Stromal cell of bone marrow (primary cell): ENCODE measurements around the gene ZNF337.
"Not testable (repeated sequence)": the region's sequence is repeated elsewhere in the genome, so short reads cannot be mapped to it uniquely, and the experiment has no call there.

Experiments used
- DNase-seq: peaks from one replicate; pipeline ENCODE4 v3.0.0-alpha.2; 2012; ENCODE audit warnings: low read depth

ZNF337 gene

DNA sequence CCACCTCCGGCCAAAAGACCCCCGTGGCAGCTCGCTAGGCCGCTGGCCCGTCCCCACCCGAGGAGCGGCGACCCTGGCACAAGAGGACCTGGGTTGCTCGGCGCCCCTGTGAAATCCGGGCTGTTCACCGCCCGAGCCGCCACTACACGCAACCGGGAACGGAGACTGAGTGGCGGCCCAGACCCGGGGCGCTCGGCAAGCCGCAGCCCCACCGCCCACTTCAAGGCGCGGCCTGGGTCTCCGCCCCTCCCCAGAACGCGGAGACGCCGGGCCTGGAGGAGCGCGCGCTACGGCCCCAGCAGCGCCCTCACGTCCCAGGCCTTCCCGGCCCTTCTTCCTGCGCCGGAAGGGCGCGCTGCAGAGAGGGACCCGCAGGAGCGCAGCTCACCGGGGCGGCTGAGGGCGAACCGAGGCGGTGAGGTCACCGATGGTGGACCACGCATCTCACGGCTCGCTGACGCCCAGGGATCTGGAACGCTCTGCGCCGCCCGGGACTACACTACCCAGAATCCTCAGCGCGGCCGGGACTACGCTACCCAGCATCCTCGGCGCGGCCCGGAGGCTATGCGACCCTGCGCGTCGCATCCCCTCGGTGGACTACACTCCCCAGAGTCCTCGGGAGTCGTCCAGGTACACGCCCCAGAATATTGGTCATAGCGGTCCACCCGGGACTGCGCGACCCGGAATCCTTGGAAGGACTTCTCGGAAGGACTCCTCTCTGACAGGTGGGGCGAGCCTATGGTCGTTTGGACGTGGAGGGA, at the start of gene ZNF337:
Gene ZNF337 (minus strand): TSS at position 483 of the 761 bp plus-strand sequence. CDS start 10,436 bp downstream, outside the sequence.
- peak; percentile 85 for DNase-seq

DNA sequence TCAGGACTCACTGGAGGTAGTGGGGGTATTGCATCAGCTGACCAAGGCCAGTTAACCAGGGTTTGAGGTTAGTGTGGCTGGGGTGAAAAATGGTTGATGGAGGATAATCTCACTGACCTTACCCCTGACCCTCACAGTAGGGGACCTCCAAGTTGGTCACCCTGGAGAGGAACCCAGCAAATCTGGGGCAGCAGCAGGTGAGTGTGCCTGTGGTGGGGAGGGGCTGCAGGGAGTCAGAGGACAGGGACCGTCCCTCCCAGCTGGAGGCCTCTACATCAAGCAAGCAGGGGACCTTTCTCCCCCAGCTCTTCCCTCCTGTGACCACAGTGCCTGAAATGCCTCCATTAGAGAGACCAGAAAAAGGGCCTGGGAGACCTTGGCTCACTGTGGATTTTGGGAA, 49.1 kb upstream of the ZNF337 start:
- no peak for DNase-seq

DNA sequence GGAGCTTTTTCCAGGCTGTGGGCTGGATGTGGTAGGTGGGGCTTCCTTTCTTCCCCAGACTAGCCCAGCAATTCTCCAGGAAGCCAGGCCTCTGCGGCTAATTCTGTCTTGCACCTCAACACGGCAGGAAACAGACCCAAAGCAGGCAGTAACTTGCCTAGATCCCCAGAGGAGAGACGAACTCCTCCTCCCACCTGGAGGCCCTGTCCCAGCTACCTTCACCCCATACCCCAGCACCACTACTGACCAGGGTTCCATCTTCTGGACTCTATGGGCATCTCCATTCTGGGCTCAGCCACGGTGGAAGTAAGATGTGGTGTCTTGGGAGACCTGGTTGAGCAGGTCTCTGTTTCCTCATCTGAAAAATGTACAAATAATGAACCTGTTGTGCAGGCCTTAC, 48.4 kb upstream of the ZNF337 start:
- DNase-seq: no peak

DNA sequence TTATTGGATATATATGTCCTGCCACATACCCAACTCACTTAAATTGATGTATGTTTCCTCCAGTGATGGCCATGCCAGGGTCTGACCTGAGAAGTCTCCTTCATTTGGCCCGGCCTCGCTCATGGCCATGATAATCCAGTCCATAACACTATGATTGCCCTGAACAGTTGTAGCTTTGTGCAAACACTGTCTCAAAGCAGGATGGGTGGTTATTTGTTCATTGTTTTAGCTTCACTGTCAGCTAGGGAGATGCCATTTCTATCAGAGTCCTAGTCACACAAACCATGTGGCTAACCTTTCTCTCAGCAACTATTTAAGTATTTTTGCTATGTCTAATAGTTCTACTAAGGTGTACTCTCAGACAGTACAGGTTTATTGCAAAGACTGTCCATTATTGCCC, 47.6 kb upstream of the ZNF337 start:
- DNase-seq: no peak

DNA sequence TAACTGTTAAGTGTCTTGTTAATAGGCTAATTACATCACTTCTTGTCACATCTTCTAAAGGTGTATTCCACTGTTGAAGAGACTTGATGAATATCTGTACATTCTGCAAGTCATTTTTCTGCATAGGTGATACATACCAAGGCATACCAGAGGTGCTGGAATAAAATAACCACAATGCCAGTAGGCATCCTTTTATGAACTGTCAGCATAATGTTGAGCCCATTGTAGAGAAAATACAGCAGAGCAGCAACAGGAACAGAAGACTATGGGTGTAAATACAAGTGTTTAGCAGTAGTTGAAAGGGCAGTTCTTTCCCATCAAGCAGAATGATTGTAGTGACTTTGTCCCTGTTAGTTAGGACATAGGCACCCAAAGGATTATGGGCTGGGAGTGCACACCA, 44.4 kb upstream of the ZNF337 start:
- no peak for DNase-seq

DNA sequence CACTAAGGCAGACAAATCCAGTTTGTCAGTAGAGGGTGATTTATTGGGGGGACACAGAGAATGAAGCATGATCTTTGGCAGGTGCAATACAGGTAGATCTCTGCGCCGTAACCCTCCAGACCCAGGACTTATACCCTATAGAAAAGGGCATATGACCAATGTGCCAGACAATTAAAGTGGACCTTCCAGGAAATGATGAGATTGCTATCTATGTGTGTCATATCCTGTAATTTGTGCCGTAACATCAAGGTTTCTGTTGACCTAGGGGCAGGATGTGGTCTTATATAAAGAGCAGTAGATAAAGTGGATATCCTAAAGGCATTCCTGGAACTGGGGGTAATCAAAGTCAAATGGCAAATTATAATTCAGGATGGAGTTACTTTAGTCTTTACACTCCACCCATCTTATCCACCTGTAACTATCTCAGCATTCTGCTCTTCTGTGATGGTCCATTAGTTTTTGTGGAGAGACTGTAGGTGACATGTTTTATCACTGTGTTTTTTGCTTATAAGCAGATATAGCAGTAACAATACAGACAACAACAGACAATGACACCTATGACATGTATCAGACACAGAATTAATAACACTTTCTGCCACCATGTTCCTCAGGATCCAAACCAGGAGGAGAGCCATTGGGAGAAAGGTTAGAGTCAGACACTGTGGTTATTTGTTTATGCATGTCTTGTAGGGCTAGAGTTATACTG, 43.1 kb upstream of the ZNF337 start:
- no peak for DNase-seq

DNA sequence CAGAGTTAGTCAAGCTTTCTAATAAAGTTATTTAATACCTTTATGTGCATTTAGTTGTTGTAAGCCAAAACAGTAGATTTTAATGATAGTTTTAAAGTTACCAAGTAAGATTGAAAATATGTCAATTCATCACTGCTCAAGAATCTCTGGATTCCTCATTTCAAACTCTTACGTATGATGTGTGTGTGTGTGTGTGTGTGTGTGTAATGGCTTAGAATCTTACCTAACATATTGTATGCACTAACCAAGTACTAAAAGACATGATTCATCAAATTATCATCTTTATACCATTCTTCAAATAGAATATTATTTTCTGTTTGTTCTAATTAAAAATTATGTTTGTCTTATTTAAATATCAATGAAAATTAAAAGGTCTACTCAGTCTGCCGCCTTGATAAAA, 41.5 kb upstream of the ZNF337 start:
- DNase-seq: no peak

DNA sequence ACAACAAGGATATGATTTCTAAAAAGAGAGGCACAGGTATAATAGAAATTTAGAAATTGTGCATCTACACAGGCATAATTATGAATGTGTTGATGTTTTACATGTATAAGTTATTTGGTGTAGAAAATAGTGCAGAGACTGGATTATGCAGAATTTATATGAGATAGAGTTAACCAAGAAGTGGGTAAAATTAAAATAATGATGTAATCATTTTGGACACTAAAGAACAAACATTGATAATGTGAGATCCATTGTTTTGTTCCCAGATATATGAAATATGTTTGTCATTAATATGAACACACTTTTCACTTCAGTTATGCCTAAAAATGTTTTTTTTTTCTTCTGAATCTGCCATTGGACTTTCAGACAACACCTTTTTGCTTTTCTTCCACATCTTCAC, 37.2 kb upstream of the ZNF337 start:
- no peak for DNase-seq

DNA sequence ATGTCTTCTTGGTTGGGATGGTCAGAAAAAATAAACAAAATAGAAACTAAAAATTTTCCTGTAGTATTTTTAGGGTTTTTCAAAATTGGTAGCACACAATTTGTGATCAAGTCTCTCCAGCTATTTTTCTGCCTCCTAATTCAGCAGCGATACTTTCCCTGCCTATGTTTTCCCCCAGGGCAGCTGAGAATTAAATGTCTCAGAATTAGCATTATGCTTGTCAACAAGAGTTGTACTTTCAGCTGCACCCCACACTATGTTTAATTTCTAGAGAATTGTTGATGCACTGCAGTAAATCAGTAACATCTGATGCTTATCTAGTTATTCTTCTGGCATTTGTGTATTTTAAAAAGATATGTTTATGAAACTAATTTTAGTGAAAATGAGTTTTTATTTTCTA, 34.2 kb upstream of the ZNF337 start:
- DNase-seq: no peak

DNA sequence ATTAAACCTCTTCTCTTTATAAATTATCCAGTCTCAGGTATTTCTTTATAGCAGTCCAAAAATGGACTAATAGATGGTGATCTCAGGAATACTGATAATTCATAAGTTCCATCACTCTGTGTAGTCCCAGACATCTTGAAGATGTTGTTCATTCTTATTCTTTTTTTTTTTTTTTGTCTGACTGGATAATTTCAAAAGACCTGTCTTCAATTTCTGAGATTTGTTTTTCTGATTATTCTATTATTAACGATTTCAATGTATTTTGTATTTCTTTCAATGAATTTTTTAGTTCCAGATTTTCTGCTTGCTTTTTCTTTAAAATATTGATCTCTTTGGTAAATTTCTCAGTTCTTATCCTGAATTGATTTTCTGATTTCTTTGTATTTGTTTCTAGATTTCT, 29.7 kb upstream of the ZNF337 start:
- DNase-seq: no peak

DNA sequence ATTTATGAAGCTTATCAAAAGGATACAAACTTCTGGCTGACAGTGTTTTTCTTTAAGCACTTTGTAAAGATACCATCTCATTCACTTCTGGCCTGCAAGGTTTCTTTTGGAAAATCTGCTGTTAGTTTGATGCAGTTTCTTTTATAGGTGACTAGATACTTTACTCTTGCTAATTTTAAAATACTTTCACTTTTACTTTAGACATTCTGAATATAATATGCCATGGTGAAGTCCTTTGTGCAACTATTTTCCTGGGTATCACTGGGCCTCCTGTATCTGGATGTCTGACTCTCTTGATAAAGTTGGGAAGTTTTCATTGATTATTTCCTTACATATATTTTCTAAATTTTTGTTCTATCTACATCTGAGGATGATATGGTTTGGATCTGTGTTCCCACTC, 29.0 kb upstream of the ZNF337 start:
- no peak for DNase-seq

DNA sequence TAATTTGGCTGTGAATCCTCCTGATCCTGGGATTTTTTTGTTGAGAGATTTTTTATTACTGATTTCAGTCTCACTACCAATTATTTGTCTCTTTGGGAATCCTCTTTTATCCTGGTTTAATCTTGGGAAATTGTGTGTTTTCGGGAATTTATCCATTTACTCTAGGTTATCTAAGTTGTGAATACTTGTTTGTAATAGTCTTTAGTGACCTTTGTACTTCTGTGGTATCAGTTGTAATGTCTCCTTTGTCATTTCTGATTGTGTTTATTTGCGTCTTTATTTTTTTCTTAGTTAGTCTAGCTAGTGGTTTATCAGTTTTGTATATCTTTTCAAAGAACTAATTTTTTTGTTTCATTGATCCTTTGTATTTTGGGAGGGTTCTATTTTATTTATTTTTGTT, 27.3 kb upstream of the ZNF337 start:
- no peak for DNase-seq

DNA sequence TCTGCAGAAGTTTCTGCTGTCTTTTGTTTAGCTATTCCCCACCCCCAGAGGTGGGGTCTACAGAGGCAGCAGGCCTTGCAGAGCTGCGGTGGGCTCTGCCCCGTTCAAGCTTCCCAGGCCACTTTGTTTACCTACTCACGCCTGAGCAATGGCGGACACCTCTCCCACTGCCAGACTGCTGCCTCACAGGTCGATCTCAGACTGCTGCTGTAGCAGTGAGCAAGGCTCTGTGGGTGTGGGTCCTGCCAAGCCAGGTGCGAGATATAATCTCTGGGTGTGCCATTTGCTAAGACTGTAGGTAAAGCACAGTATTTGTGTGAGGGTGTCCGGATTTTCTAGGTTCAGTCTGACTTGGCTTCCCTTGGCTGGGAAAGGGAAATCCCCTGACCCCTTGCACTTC, 23.6 kb upstream of the ZNF337 start:
- DNase-seq: no peak

DNA sequence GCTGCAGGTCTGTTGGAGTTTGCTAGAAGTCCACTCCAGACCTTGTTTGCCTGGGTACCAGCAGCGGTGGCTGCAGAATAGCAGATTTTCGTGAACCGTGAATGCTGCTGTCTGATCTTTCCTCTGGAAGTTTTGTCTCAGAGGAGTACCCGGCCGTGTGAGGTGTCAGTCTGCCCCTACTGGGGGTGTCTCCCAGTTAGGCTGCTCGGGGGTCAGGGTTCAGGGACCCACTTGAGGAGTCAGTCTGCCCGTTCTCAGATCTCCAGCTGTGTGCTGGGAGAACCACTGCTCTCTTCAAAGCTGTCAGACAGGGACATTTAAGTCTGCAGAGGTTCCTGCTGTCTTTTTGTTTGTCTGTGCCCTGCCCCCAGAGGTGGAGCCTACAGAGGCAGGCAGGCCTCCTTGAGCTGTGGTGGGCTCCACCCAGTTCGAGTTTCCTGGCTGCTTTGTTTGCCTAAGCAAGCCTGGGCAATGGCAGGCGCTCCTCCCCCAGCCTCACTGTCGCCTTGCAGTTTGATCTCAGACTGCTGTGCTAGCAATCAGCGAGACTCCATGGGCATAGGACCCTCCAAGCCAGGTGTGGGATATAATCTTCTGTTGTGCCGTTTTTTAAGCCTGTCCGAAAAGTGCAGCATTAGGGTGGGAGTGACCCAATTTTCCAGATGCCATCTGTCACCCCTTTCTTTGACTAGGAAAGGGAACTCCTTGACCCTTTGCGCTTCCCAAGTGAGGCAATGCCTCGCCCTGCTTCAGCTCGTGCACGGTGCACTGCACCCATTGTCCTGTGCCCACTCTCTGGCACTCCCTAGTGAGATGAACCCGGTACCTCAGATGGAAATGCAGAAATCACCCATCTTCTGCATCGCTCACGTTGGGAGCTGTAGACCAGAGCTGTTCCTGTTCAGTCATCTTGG, 22.5 kb upstream of the ZNF337 start:
- not testable (repeated sequence) for DNase-seq

DNA sequence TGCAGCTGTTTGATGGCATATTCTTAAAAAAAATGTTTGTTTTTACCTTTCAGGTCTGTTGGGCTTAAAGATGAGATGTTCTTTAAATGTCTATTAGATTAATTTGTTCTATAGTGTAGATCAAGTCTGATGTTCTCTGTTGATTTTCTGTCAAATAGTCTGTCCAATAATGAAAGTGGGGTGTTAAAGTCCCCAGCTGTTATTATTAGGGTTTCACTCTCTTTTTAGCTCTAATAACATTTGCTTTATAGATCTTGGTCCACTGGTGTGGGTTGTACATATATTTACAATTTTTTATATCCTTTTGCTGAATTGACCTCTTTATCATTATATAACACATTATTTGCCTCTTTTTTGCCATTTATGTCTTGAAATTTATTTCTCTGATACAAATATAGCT, 11.0 kb upstream of the ZNF337 start:
- no peak for DNase-seq

DNA sequence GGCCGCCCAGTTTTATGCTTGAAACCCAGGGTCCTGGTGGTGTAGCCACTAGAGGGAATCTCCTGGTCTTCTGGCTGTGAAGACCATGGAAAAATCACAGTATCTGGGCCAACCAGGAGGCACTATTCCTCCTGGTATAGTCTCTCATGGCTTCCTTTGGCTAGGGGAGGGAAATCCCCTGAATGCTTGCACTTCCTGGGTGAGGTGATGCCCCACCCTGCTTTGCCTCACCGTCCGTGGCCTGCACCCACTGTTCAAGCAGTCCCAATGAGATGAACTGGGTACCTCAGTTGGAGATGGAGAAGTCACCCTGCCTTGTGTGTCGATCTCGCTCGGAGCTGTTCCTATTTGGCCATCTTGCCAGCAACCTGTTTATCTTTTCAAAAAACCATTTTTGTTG, 10.1 kb upstream of the ZNF337 start:
- DNase-seq: no peak

DNA sequence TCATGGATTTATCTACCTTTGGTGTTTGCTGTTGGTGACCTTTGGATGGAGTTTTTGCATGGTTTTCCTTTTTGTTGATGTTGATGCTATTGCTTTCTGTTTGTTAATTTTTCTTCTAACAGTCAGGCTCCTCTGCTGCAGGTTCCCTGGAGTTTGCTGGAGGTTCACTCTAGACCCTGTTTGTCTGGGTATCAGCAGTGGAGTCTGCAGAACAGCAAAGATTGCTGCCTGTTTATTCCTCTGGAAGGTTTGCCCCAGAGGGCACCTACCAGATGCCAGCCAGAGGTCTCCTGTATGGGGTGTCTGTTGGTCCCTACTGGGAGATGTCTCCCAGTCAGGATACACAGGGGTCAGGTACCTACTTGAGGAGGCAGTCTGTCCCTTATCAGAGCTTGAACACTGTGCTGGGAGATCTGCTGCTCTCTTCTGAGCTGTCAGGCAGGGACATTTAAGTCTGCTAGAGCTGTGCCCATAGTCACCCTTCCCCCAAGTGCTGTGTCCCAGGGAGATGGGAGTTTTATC, 9.2 kb upstream of the ZNF337 start:
- DNase-seq: no peak

DNA sequence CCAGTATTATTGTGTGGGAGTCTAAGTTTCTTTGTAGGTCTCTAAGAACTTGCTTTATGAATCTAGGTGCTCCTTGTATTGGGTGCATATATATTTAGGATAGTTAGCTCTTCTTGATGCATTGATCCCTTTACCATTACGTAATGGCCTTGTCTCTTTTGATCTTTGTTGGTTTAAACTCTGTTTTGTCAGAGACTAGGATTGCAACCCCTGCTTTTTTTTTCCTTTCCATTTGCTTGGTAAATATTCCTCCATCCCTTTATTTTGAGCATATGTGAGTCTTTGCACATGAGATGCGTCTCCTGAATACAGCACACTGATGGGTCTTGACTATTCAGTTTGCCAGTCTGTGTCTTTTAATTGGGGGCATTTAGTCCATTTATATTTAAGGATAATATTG, 7.7 kb upstream of the ZNF337 start:
- not testable (repeated sequence) for DNase-seq

DNA sequence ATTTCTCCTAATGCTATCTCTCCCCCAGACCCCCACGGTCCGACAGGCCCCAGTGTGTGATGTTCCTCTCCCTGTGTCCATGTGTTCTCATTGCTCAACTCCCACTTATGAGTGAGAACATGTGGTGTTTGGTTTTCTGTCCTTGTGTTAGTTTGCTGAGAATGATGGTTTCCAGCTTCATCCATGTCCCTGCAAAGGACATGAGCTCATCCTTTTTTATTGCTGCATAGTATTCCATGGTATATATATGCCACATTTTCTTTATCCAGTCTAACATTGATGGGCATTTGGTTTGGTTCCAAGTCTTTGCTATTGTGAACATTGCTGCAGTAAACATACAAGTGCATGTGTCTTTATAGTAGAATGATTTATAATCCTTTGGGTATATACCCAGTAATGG, 4.2 kb upstream of the ZNF337 start:
- DNase-seq: not testable (repeated sequence)

DNA sequence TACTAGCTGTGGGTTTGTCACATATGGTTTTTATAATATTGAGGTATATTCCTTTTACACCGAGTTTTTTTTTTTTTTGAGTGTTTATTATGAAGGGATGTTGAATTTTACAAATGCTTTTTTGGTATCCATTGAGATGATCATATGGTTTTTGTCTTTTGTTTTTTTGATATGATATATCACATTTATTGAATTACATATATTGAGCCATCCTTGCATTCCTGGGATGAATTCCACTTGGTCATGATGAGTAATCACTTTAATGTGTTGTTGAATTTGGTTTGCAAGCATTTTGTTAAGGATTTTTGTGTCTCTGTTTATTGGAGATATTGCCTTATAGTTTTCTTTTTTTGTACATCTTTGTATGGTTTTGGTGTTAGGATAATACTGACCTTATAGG, 3.3 kb upstream of the ZNF337 start:
- DNase-seq: no peak

DNA sequence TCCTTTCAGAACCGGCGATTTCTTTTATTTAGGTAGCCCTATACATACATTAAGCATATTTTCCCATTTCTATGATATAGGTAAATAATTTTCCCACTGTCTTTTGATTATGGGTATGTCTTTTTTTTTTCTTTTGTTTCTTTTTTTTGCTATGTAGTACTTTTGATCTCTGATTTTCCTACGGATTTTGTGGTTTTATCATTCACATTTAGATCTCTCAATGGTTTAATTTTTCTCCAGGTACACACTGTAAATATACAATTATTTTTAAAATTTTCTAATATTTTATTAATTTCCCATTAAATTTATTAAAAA, 436 bp upstream of the ZNF337 start:
- no peak for DNase-seq

DNA sequence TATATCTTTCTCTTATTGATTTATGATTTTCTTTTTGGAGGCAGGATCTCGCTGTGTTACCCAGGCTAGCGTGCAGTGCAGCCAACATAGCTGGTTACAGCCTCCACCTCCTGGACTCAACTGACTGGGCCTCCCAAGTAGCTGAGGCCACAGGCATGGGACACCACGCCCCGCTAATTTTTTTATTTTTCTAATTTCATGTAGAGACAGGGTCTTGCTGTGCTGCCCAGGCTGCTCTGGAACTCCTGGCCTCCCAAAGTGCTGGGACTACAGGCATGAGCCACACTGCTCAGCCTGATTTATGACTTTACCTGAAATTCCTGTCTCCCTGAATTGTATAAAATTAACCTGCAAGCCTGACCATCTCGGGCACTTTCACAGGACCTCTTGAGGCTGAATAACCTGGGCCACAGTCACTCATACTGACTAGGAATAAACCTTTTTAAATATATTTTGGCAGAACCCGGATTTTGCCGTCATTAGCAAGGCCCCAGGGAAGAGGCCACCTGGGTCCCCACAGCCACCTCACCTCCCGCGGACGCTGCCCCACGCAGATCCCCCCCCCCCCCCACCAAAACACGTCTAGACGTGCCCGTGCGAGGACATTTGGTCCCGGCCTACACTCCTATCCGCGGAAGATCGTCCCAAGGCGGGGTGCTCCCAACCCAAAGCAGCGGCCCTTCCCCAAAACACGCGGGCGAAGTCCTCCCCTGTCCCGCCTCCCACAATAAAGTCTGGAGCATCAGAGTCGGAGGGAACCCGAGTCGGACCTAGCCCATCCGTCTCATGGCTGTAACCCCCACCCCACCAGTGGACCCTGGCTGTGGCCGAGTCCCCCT, 902 bp downstream of the ZNF337 start:
- DNase-seq: no peak
